ENCODE results near the gene ERBB2. TPM values are rescaled to one million over a fixed set of nuclear protein-coding genes. Genes with fewer than 3 reads are reported as not detected.

The ERBB2 gene
- total and polyA plus RNA-seq, 4 donors: 32.2 to 130 (median 79.5) TPM

GRCh38 chr17:39676198-39676819 is 23.6 kb upstream of the ERBB2 start:
- WGBS, 2 donors: 27 to 33% methylated on average over 7 of the region's 7 CpGs
- peak; percentile 35 for ATAC-seq (ENCODE audit: insufficient read depth, low FRiP score)
- TF ChIP-seq, protein P1, sequence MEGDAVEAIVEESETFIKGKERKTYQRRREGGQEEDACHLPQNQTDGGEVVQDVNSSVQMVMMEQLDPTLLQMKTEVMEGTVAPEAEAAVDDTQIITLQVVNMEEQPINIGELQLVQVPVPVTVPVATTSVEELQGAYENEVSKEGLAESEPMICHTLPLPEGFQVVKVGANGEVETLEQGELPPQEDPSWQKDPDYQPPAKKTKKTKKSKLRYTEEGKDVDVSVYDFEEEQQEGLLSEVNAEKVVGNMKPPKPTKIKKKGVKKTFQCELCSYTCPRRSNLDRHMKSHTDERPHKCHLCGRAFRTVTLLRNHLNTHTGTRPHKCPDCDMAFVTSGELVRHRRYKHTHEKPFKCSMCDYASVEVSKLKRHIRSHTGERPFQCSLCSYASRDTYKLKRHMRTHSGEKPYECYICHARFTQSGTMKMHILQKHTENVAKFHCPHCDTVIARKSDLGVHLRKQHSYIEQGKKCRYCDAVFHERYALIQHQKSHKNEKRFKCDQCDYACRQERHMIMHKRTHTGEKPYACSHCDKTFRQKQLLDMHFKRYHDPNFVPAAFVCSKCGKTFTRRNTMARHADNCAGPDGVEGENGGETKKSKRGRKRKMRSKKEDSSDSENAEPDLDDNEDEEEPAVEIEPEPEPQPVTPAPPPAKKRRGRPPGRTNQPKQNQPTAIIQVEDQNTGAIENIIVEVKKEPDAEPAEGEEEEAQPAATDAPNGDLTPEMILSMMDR (IDR thresholded peaks at IDR 0.05; ENCODE audit: control extremely low read depth, extremely low read depth): no peak
- no peaks in the 10 kb centered on the region for H3K9me3 ChIP-seq (ENCODE audit: control insufficient read depth in 4 of 4, insufficient read depth in 3 of 4, low read length in 3 of 4)
- H3K36me3 ChIP-seq (ENCODE audit: control insufficient read depth in 4 of 4, insufficient read depth in 4 of 4, low read length in 4 of 4): peaks cover 0 to 10% (median 6%) of the 10 kb centered on the region in 4 donors
- H3K27ac ChIP-seq (ENCODE audit: low read depth in 1 of 2, low read length in 1 of 2): peak overlapping the region; percentile 8 to 87
- peaks cover 10 to 42% (median 19%) of the 10 kb centered on the region in 5 donors for H3K4me1 ChIP-seq (ENCODE audit: control insufficient read depth in 5 of 5, insufficient read depth in 5 of 5, low read length in 5 of 5)
- H3K4me3 ChIP-seq: no peak overlapping the region
- no peak overlapping the region for H3K9ac ChIP-seq (ENCODE audit: insufficient read depth in 1 of 2, low read length in 2 of 2)
- DNase-seq: peak; percentile 70 to 89 (median 86)
- peaks cover 0 to 2% (median 0%) of the 10 kb centered on the region in 3 donors for H3K27me3 ChIP-seq (ENCODE audit: control insufficient read depth in 3 of 3, insufficient read depth in 3 of 3, low read length in 2 of 3)

DNA sequence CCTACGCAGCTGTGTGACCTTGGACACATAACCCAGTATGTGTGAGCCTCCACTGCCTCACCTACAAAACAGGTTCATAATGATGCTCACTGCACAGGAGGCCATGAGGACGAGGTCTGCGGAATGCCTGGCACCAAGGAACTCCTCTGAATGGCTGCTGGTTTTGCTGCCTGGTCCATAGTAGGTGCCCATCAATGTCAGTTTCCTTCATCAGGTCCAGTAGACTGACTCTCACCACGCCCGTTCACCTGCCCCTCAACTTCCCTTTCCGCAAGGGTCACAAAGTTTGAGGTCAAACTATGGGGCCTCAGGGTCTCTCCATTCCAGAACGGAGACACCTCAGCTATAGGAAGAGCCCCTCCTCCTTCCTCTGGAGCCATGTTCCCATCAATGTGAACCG is 22.8 kb upstream of the ERBB2 start:
- peaks cover 10 to 34% (median 19%) of the 10 kb centered on the region in 5 donors for H3K4me1 ChIP-seq (ENCODE audit: control insufficient read depth in 5 of 5, insufficient read depth in 5 of 5, low read length in 5 of 5)
- no peak overlapping the region for H3K4me3 ChIP-seq
- peak overlapping the region; percentile 34 to 87 for H3K27ac ChIP-seq (ENCODE audit: low read depth in 1 of 2, low read length in 1 of 2)
- 75 to 82% methylated on average over 8 of the region's 8 CpGs for WGBS, 2 donors
- peaks cover 0 to 10% (median 6%) of the 10 kb centered on the region in 4 donors for H3K36me3 ChIP-seq (ENCODE audit: control insufficient read depth in 4 of 4, insufficient read depth in 4 of 4, low read length in 4 of 4)
- TF ChIP-seq, protein P1 (IDR thresholded peaks at IDR 0.05; ENCODE audit: control extremely low read depth, extremely low read depth): no peak
- H3K9me3 ChIP-seq (ENCODE audit: control insufficient read depth in 4 of 4, insufficient read depth in 3 of 4, low read length in 3 of 4): no peaks in the 10 kb centered on the region
- H3K27me3 ChIP-seq (ENCODE audit: control insufficient read depth in 3 of 3, insufficient read depth in 3 of 3, low read length in 2 of 3): no peaks in the 10 kb centered on the region
- ATAC-seq (ENCODE audit: insufficient read depth, low FRiP score) (no peak), DNase-seq (no peak)
- H3K9ac ChIP-seq (ENCODE audit: insufficient read depth in 1 of 2, low read length in 2 of 2): no peak overlapping the region

GRCh38 chr17:39677542-39678339 is 22.1 kb upstream of the ERBB2 start:
- DNase-seq: peak; percentile 86 to 94 (median 89)
- peak overlapping the region; percentile 34 to 97 for H3K27ac ChIP-seq (ENCODE audit: low read depth in 1 of 2, low read length in 1 of 2)
- H3K9ac ChIP-seq (ENCODE audit: insufficient read depth in 1 of 2, low read length in 2 of 2): peak overlapping the region in 1 of 2 donors; percentile 56
- whole genome bisulfite sequencing, 2 donors: 54 to 68% methylated on average over 13 of the region's 13 CpGs
- no peaks in the 10 kb centered on the region for H3K27me3 ChIP-seq (ENCODE audit: control insufficient read depth in 3 of 3, insufficient read depth in 3 of 3, low read length in 2 of 3)
- peaks cover 0 to 10% (median 6%) of the 10 kb centered on the region in 4 donors for H3K36me3 ChIP-seq (ENCODE audit: control insufficient read depth in 4 of 4, insufficient read depth in 4 of 4, low read length in 4 of 4)
- no peak overlapping the region for H3K4me3 ChIP-seq
- peaks cover 10 to 34% (median 19%) of the 10 kb centered on the region in 5 donors for H3K4me1 ChIP-seq (ENCODE audit: control insufficient read depth in 5 of 5, insufficient read depth in 5 of 5, low read length in 5 of 5)
- no peak for ATAC-seq (ENCODE audit: insufficient read depth, low FRiP score)
- TF ChIP-seq, protein P1 (IDR thresholded peaks at IDR 0.05; ENCODE audit: control extremely low read depth, extremely low read depth): no peak
- H3K9me3 ChIP-seq (ENCODE audit: control insufficient read depth in 4 of 4, insufficient read depth in 3 of 4, low read length in 3 of 4): no peaks in the 10 kb centered on the region

Data from lung (tissue), 12 donors.